NCI-H146 treated with DMSO at 0.1 percent for 48 hours (cell line): ENCODE data around the gene ZNF672.
"Not testable (repeated sequence)": the region's sequence is repeated elsewhere in the genome, so short reads cannot be mapped to it uniquely, and the experiment has no call there.

ENCODE experiments used
- DNase-seq: peaks from one replicate; lab custom pipeline; 2025; ENCODE audit not compliant: unreplicated experiment; lab: John Stamatoyannopoulos, UW

ZNF672 gene

DNA sequence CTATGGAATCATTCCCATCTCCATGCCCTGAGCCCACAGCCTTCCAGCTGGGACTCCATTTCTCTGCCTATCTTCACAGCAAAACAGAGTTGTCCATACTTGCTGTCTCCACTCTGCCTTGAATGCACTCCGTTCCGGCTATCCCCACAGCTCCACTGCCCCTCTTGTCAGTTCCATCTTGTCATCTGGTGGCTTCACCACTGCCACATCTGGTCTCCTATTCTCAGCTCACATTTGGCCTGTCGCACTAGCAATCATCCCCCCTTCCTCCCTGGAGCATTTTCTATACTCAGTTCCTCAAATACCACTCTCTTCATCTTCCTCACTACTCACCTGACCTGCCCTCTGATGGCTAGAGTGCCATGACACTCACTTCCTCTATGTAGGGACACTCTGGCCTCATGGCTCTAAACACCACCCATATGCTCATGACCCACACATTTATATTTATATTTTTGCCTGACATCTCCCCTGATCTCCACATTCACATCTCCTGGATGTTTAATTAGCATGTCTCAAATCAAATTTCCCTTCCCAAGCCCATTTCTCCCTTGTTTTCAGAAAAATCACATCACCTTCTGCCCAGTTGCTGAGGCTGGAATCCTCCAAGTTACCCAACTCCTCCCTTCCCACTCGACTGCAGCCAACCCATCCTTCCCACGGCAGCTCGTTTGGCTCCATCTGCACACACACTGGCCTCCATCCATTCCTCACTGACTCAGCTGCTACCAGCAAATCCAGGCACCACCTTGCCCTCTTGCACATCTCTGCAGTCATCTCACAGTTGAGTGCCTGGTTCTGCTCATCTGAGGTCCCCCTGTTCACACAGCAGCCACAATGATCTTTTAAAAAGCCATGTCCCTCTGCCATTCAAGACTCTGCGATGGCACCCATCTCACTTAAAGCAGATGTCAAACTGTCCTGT, 14.7 kb downstream of the ZNF672 start:
- no peak for DNase-seq

DNA sequence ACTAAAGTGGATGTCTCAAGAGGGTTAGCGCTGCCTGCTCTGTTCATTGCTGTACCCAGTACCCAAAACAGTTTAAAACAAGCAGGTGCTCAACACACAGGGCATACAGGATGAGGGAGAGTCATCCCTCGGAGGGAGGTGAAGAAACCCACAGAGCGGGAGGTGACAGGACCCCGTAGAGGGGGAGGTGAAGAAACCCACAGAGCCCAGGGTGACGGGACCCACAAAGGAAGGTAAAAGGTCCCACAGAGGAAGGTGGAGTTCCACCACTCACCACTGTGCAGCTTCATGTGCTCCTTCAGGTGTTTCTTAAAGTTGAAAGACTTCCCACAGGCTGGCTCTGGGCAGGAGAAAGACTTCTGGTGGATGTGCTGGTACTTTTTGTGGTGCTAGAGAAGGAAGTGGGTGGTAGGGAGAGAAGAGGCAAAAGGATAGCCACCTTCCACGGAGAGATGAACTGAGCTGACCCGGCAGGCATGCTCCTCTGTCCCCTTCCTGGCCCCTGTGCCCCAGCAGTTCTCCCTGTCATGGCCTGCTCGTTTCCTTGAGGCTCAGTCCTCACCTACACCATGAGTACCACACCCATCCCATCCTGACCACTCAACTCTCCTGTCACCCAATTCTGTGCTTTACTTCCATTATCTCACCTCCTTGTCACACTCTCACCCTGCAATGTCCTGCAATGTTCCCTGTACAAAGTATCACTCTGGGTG, 15.8 kb downstream of the ZNF672 start:
- no peak for DNase-seq

DNA sequence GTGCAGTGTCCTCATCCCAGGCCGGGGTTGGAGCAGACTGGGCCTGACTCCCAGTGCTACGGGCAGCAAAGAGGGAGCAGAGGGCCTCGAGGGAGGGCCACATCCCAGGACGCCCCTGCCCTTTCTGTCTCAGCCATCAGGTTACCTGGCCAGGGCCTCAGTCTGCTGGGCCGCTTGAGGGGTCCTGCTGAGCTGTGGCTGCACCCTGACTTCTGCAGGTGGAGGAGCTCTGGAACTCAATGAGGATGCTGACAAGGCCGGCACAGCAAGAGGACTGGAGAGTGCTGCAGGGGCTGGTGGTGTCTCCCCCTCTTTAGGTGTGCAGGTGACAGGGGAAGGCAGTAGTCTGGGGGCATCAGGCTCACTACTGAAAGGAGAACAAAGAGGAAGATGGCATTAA, 17.6 kb downstream of the ZNF672 start:
- no peak for DNase-seq

DNA sequence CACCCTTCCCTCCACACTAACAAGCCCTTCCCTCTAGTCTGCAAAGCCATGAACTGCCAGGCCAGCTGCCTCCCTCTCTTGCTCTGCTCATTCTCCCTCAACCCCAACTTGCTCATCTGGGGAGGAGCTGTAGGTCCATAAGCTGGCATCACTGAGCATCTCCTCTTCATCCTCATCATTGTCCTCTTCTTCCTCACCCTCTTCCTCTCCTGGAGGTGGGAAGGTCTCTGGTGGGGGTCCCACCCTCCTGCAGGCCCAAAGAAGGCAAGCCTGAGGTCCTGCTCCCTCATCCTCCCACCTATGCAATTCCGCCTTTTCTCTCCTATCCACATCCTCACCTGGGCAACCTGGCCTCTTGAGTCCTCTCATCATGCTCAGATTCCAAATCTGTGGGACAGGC, 18.2 kb downstream of the ZNF672 start:
- DNase-seq: no peak

DNA sequence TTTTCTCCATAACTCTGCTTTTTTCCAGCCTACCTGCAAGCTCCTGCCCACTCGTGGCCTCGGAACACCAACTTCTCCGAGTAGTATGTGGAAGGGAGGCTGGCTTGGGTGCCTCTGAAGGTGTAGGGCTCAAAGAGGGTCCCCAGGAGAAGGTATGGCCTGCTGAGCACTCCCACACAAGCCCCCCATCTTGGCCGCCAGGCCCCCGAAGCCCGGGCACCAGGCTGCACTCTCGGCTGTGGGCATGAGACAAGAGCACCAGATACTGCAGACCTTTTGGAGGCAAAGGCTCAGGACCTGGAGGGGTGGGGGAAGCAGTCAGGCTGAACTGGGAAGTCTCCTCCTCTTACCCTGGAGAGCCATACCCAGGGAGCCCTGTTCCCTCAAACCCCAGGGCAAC, 19.2 kb downstream of the ZNF672 start:
- DNase-seq: no peak

DNA sequence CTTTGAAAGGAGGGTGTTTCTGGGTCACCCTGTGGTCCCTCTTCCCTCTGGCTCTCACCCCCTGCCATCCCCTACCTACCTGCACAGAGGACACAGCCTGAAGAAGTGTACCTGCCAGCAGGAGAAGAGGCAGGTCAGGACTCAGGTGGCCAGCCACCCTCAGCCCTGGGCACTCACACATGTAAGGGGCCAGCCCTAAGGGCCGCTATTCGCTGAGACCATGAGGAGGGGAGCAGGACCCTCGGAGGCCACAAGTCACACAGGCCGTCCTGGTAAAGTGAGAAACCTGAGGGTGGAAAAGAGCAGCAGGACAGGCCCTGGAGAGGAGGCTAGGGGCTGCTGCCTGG, 19.7 kb downstream of the ZNF672 start:
- DNase-seq: no peak

DNA sequence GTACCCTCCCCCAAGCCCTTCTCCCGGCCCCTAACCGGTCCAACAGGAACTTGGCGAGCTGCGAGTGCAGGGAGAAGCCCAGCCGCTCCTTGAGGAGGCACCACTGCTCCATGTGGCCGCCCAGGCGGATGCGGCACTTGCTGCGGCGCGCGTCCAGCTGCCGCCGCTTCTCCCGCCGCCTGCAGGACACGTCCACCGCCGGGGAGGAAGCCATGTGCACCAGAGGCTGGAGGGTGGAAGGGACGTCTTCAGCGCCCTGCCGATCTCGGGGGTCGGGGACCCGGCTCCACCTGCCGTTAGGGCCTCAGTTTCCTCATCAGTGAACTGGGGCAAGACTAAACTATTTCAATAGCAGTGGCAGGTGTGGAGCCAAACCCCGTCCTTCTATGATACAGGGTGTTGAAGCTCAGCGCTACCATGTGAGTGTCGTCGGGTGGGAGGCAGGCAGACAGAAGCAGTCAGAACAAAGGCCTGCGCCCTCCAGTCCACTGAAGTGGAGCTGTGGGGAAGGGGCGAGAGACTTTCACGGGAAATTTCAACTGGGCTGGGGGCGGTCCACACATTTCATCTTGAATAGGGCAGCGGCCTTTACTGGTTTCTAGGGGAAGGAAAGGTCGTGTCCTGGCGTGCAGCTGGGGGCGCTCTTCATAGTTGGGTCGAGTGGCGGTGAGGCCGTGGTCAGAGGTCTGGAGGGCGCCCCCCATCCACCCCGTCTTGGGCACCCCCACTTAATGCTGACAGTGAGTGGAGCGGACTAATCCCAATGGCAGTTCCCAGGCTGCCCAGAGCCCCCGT, 20.3 kb downstream of the ZNF672 start:
- DNase-seq: peak; percentile 75

DNA sequence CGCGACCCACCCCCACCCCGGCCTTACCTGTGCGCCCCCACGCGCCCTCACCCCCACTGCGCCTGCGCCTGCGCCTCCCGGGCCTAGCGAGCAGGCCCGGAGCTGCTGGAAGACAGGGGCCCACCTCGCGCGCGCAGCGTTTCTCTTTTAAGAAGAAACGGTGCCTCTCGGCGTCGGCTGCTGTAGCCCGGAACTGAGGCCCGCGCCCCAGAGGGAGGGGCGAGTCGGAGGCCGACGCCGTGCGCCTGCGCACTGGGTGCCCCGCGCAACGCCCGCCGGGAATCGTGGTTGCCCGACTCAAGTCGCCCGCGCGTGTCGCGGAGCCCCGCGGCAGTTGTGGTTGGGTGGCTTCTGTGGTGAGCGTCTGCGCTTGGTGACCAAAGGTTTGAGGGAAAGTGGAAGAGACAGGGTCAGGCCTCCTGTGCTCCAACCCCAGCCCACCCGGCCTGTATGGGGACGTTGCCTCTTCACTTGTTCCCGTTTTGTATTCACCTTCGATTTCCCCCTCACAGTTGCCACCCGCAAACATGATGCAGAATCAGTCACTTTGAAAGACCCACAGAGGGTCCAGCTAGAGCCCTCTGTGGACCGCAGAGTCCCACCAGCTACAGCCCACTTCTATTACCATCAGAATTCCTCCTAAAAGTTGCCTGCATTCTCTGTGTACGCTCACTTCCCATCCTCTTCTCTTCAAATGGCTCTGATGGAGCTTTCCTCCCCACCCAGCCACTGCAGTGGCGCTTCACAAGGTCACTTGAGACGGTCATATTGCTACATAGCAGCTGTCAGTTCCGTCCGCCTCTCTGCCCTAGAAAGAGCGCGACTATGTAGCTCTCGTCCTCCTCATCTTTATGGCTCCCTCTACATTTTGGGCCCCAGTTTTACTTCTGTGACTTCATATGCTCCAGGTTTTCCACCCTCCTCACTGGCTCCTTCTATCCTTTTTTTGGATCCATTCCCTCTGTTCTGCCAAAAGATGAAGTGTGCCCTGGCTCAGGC, 21.2 kb downstream of the ZNF672 start, which contains the start of gene ZNF692:
ZNF692 (minus strand) TSS at position 195 of the 999 bp plus-strand sequence. CDS start 776 bp downstream, outside the sequence.
- DNase-seq: peak; percentile 95

DNA sequence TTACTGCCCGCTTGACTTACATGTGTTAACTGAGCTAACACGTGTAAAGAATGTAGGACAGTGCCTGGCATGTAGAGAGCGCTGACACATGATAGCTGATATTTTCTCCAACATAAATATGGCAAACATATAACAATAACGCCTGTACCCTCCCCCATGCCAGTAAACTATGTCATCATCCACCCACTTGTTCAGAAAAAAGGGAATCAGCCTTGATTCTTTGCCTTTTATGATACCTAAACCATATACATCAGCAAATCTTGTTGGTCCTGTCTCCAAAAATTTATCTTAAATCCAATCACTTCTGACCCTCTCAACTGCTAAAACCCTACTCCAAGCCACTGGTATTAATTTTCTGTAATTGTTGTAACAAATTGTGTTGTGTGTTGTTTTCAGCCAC, 22.0 kb downstream of the ZNF672 start:
- DNase-seq: no peak

DNA sequence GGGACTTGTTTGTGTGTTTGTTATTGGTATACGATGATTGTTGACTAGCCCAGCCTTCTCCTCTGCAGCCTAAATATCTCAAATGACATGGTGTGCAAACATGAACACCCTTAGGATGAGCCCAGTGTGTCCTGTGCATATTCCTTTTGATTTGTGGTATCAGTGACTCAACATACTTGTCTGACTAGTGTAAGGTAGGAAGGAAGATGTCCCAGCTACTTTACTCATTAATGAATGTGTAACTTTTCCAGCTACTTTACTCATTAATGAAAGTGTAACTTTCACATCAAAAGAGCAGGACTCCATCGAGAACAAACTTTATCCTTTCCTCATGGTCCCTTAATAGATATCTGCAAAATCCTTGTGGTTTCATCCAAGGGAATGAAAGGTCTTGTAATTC, 23.6 kb downstream of the ZNF672 start:
- no peak for DNase-seq

DNA sequence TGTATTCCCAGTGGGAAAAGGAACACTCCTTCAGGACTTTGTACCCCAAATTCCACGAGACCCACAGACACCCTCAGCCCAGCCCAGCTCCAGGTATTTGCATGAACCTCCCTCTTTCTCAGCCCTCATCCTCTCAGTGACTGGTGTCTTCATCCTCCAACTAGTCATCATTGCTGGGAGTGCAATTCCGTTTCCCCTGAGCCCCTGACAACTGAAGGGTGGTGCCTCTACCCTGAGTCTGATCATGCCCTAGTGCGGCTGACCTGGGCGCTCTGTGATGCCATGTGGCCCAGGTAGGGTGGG, 24.6 kb downstream of the ZNF672 start:
- no peak for DNase-seq

DNA sequence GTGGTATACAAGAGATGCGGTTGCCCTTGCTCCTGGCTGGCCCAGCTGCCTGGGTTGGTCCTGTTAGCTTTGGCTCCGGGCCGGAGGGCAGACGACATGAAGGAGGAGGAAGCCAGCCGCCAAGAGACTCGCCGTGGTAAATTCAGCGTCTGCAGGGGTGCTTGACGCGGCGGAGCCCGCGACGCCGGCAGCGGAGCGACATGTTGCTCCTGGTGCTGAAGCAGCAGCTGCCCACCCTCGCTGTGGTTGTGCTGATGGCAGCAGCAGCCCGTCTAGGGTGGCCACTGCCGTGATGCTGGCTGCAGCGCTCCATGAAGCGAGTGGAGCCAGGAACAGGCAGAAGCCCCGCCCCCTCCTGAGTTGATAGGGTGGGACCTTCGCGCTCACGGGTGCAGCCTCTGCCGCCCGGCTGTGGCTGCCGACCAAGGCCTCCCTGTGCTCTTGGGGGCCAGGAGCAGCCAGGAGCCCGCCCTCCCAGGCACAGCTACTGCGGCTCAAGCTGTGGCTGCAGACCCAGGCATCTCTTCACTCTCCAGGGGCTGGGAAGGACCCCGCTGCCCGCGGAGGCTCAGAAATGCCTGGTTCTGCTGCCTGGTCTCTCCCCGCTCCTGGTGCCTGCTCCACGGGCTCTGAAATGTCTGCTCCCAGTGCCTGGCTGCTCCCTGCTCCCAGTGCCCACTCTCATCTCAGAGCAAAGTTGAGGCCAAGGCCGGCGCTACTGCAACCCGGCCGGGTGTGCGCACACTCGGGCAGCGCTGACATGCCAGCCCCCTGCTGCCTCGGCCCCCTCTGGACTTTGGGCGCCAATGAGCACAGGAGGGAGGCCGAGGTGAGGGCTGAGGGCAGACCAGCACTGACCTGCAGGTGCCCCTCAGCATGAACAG, 25.2 kb downstream of the ZNF672 start:
- peak; percentile 94 for DNase-seq

DNA sequence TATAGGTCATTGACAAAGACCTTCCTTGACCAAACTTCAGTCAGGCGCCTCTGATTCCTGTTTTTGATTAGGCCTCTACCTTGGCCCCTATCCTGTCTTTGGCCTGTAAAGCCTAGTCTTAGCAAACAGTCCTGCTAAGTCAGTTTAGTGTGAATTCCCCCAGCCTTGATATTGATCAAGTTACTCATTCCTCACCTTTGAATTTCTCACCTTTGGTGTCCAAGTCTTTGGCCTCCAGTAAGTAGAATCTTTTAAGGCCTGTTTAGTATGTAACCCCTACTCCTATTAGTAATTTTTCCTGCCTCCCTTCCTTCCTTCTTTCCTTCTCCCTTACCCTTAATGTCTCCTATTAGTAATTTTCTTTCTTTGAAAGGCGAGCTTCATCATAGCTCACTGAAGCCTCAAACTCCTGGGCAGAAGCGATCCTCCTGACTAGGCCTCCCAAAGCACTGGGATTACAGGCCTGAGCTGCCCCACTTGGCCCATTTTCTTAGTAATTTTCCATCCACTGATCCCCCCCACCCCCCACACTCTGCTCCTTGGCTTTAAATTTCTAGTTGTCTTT, 33.9 kb downstream of the ZNF672 start:
- no peak for DNase-seq

DNA sequence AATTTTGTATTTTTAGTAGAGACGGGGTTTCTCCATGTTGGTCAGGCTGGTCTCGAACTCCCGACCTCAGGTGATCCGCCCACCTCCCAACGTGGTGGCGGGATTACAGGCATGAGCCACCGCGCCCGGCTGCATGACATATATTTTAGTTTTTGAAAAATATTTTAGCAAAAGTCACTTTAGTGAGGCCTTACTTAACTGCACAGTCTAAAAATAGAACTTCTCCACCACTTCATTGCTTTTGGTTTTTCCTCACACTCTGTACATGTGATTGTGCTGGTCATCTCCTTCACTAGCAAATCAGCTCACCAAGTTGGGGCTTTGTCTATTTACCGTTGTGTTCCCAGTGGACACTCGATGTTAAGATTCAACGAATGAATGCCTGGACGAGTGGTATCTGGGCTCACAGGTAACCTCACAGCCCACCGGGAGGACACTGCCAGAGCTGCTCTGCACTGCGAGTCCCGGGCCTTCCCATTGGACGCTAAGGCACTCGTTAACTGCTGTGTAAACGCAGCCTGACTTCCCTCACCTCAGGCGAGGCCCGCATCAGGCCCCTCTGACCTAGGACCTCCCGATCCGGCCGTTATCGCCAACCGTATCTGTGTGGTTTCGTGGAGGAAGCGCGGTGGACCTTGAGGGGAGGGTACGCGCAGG, 34.9 kb downstream of the ZNF672 start:
- peak; percentile 87 for DNase-seq

DNA sequence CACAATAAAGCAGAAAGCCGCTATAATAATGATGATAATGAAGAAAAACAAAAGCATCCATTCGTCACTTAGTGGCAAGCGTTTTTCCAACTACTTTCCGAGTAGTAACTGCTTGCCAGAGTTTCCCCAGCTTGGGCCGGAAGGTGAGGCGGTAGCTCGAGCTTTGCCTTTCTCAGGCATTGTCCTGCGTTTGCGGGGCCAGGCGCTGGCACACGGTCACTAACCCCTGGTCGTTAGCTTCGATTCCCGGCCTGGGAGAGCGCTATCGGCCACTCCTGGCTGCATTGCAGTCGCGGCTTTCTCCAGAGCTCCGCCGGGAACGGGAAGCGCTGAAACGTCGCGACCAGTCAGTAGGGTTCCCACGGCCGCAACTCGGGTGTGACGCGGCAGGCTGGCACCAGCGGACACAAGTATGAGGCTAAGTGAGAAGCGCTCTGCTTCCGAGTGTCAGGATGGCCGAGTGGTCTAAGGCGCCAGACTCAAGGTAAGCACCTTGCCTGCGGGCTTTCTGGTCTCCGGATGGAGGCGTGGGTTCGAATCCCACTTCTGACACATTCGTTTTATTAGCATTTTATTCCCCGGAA, 35.5 kb downstream of the ZNF672 start:
- peak; percentile 95 for DNase-seq

DNA sequence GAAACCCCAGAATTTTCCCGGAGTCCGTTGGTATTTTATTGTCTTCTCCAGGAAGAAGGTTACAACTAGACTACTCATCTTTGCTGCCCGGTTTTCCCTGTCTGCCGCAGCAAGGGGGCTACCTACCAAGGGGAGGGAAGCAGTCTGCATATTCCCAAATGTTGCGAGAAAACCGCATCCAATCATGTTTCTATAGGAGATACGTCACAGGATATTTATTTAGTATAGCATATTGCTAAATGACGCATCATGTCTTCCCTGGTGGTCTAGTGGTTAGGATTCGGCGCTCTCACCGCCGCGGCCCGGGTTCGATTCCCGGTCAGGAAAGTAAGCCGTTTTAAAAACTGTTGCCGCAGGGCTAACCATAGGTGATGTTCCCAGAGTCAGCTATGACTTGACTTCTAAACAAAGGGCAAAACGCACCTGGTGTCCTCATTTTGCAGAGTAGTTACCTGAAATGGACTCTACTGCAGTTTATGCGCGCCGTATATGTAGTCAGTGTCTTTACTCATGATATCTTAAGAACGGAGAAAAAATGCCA, 36.0 kb downstream of the ZNF672 start:
- peak; percentile 95 for DNase-seq

DNA sequence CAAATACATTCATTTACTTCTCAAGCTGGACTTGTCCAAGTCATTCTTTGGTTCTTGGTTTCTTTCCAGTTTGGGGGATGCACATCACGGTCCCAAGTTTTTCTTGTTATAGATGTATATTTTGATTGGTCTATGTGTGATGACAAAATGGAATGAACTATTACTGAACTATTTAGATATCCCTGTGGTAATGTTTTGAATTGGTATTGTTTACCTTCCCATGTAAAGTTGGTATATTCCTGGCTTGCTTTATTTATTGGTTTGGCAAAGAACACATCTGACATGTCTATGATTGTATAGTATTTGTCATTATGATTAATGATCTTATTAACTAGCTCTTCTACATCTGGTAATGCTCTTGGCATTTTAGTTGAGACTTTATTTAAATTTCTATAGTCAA, 43.2 kb downstream of the ZNF672 start:
- DNase-seq: no peak

DNA sequence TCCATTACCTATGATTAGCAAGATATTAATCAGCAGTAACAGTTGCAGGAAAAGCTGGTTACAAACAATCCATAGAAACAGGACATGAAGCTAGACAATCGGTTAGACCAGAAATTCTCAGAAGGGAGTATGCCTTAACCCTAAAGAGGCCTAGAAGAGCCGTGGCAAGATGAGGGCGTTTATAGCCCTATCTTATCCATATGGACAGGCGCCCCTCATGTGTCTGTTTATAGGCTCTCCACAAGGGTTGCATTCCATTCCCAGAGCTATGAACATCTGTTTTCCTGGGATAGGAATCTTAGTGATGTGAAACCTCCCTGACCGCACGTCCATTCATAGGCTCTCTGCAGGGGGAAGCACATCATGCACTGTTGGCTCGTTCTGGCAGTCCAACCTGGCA, 44.4 kb downstream of the ZNF672 start:
- not testable (repeated sequence) for DNase-seq
